Body of pancreas (tissue), 4 donors: ENCODE data around the gene PPP4R4.

Experiments
- CTCF ChIP-seq, 7 experiments: fragments of 450-650 bp in 4 of 7; fragments of 200-600 bp in 3 of 7; sonication (generic) in 3 of 7; IDR thresholded peaks; one replicate each; pipeline ENCODE4 v1.5.1; 2016 to 2019; ENCODE audit warnings: antibody characterized with exemption in 7 of 7
- POLR2A ChIP-seq, 3 donors: fragments of 450-650 bp; IDR thresholded peaks; one replicate each; pipeline ENCODE4 v1.6.1; 2016; ENCODE audit warnings: antibody characterized with exemption in 3 of 3, mild to moderate bottlenecking in 2 of 3

GRCh38 chr14:94244182-94244581 lies 70.1 kb downstream of the PPP4R4 start:
- TF ChIP-seq CTCF (IDR thresholded peaks at IDR 0.05), result no peak
- no peak for TF ChIP-seq POLR2A (IDR thresholded peaks at IDR 0.05)
